H1 (cell line): ENCODE data around the gene SYTL1.

ENCODE experiments used
- ASH2L ChIP-seq: fragments of 200-600, 300-600 bp; sonication (generic); IDR thresholded peaks from one replicate; pipeline ENCODE4 v1.7.1; 2017; ENCODE audit warnings: low read length
- CEBPB ChIP-seq: IDR thresholded peaks from 2 replicates; pipeline ENCODE4 v1.6.1; 2012; ENCODE audit warnings: low read depth, low read length
- CTCF ChIP-seq, 3 experiments: IDR thresholded peaks; 1 replicate in 2 of 3; 2 replicates in 1 of 3; pipeline versions ENCODE4 v1.5.1 to v1.6.1; 2011; ENCODE audit warnings: low read length in 3 of 3, mild to moderate bottlenecking in 3 of 3, inconsistent platforms in 2 of 3, low read depth in 1 of 3, moderate library complexity in 1 of 3; ENCODE audit not compliant: insufficient read depth in 1 of 3; ENCODE audit errors: control extremely low read depth in 1 of 3
- E2F6 ChIP-seq: IDR thresholded peaks from 2 replicates; pipeline ENCODE4 v1.6.1; 2012; ENCODE audit warnings: inconsistent platforms
- EGR1 ChIP-seq: IDR thresholded peaks from 2 replicates; pipeline ENCODE4 v1.6.1; 2011; ENCODE audit warnings: low read depth, low read length, borderline replicate concordance
- EP300 ChIP-seq, 2 experiments: IDR thresholded peaks; 1 replicate in 1 of 2; 2 replicates in 1 of 2; pipeline ENCODE4 v1.6.1; 2011 to 2012; ENCODE audit warnings: low read depth in 2 of 2, low read length in 2 of 2, mild to moderate bottlenecking in 2 of 2, borderline replicate concordance in 1 of 2, inconsistent platforms in 1 of 2, moderate library complexity in 1 of 2
- POLR2A ChIP-seq, 2 experiments: IDR thresholded peaks; 1 replicate in 1 of 2; 2 replicates in 1 of 2; pipeline ENCODE4 v1.6.1; 2011; ENCODE audit warnings: low read depth in 2 of 2, low read length in 2 of 2, mild to moderate bottlenecking in 2 of 2; ENCODE audit errors: control extremely low read depth in 1 of 2
- SIN3A ChIP-seq, 2 experiments: IDR thresholded peaks in 1 of 2; conservative IDR thresholded peaks in 1 of 2; 2 replicates each; pipeline ENCODE4 v1.6.1; 2011 to 2012; ENCODE audit warnings: low read length in 2 of 2, improper control_type of control experiment in 1 of 2, low read depth in 1 of 2, mild to moderate bottlenecking in 1 of 2
- SRF ChIP-seq: IDR thresholded peaks from 2 replicates; pipeline ENCODE4 v1.6.1; 2011; ENCODE audit warnings: mild to moderate bottlenecking, low read depth, low read length, moderate library complexity
- TAF7 ChIP-seq: optimal IDR thresholded peaks from 2 replicates; pipeline ENCODE3; 2011; ENCODE audit warnings: low read depth, mild to moderate bottlenecking, inconsistent platforms, low read length, moderate library complexity, borderline replicate concordance
- USF2 ChIP-seq: IDR thresholded peaks from 2 replicates; pipeline ENCODE4 v1.6.1; 2011; ENCODE audit warnings: low read length, improper control_type of control experiment

- no peak for TF ChIP-seq SIN3A (conservative IDR thresholded peaks at IDR 0.05 in 1 of 2, IDR thresholded peaks at IDR 0.05 in 1 of 2; ENCODE audit: low read depth in 1 of 2, low read length in 2 of 2)
- no peak for TF ChIP-seq CTCF (IDR thresholded peaks at IDR 0.05; ENCODE audit: control extremely low read depth in 1 of 3, insufficient read depth in 1 of 3, low read depth in 1 of 3, low read length in 3 of 3)
- TF ChIP-seq SRF: no peak
- TF ChIP-seq EP300 (IDR thresholded peaks at IDR 0.05; ENCODE audit: borderline replicate concordance in 1 of 2, low read depth in 2 of 2, low read length in 2 of 2): no peak
- TF ChIP-seq USF2: no peak
- TF ChIP-seq CEBPB: no peak
- TF ChIP-seq ASH2L: no peak
- TF ChIP-seq POLR2A (IDR thresholded peaks at IDR 0.05; ENCODE audit: control extremely low read depth in 1 of 2, low read depth in 2 of 2, low read length in 2 of 2): no peak
- no peak for TF ChIP-seq E2F6
- TF ChIP-seq TAF7: no peak
- no peak for TF ChIP-seq EGR1
Observed at GRCh38 chr1:27336756-27337155, 5.1 kb upstream of the SYTL1 start.
